Measurements from ENCODE around the gene TPBGL.

The TPBGL gene

DNA sequence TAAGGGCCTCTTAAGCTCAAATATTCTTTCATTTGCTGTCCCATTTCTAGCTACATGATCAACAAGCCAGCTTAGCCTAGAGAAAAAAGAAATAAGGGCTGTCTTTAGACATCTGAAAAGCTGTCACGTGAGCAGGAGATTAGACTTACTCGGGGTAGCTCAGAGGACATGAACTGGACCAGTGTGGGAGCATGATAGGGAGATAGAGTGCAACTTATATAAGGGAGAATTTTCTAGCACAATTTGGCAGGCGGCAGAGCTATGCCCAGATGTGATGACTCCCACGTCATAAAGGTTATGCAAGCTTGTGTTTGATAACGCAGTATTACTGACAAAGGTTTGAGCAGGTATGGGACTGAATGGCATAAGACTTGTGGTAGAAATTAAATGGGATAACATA is 28.2 kb upstream of the TPBGL start:
- DNase-seq (ENCODE audit: low read depth): no peak

DNA sequence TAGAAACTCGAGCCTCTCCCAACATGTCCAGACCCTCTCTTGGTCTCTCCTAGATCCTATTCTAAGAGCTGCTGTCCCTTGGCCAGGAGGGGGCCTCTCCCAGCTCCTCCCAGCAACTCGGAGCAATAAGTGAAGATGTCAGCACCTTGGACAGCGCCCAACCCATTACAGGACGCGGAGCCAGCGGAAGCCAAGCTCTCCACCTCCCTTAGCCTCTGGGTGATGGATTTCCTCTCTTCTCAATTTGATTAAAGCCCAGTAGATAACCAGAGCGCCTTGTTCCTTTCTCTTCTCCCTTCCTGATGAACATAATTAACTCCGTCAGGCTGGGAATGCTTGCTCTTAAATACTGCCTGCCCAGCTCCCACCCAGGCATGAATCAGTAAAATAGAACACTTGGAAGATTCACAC is 26.2 kb upstream of the TPBGL start:
- DNase-seq (ENCODE audit: low read depth): peak; percentile 41

DNA sequence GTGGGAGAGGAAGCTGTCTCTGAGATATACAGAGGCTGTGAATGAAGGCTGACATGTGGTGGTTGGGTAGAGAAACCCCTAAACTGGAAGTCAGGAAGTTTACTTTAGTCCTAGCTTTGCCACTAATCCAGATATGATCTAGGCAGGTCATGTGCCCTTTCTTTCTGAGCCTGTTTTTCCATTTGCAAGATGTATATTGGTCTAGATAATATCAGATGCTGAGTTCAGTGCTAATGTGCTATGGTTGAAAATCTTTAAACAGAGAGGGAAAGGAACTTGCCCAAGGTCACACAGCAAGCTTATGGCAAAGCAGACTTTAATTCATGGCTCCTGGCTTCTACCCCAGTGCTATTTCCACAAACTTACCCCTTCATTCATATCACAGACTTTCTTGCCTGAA is 25.7 kb upstream of the TPBGL start:
- DNase-seq (ENCODE audit: low read depth): no peak

DNA sequence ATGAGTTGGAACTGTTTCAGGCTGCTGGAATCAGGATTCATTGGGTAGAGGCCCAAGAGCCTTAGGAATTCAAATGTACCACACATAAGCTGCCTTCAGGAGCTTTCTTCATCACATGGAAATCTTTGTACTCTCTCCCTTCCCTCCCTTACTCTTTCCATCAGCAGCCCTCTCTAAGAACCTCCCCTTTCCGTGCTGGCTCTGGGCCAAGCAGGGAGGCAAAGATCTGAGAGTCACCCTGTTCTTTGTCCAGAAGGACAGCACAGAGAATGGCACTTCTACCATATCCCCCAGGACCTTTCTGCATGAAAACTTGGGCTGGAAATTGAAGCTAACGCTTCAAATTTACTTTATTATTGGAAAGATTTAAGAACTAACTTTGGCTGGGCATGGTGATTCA is 20.7 kb upstream of the TPBGL start:
- no peak for DNase-seq (ENCODE audit: low read depth)

DNA sequence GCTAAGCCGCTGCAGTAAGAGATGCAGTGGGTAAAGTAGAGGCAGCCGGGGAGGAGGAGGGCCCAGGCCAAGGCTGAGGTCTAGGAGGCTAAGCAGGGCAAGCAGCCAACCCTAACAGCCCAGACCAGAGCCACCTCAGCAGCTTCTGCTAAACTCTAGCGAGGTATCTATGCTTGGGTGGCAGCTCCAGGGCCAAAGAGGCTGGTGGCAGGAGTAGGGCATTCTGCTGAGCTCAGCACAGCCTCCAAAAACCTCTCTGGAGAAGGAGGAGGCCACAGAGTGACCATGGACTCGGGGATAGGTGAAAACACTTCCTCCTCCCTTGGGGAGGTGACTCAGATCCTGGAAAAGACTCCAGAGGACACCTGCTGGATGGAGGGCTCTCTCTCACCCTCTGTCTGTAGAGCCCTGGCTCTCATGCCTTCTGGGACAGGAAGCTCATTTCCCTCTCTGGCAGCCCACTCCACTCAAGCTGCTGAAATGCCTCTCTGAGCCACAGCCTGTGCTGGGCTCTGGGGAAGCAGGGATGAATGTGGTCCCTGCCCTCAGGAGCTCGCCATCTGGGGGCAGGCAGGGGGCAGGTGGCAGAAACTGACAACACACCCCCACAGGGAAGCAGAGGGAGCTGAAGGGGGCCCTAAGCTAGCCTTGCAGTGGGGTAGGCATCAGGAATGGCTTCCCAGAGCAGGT is 16.5 kb upstream of the TPBGL start:
- DNase-seq (ENCODE audit: low read depth): no peak

DNA sequence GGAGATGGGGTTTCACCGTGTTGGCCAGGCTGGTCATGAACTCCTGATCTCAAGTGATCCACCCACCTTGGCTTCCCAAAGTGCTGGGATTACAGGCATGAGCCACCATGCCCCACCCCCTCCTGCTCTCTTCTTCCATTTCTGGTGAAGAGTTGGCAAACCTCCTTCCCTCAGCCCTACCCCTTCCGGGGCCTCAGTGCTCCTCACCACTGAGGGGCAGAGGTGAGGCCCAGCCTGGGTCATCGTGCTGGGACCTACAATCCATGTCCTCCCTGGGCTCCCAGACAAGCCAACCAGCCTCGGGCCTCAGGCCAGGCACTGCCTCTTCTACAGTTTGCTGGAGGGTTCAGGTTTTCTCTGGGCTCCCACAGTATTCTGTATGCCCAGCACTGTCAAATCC is 14.8 kb upstream of the TPBGL start:
- no peak for DNase-seq (ENCODE audit: low read depth)

DNA sequence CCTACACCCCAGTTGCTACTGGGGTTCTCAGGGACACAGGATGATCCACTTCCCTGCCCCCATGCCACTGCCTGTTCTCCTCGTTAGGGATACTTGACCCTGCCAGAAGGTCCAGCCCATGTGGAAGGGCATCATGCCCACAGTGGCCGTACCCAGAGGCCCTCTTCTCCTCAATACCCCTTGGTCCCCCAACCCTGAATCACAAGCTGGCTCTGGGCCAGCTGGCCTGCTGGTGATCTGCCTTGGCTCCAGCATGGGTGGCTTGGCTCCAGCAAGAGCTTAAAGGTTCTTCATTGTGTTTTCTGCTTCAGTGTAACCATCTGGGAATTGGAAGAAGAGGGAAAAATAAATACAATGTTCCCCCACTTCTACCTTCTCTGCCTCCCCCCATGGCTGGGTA is 11.1 kb upstream of the TPBGL start:
- no peak for DNase-seq (ENCODE audit: low read depth)

DNA sequence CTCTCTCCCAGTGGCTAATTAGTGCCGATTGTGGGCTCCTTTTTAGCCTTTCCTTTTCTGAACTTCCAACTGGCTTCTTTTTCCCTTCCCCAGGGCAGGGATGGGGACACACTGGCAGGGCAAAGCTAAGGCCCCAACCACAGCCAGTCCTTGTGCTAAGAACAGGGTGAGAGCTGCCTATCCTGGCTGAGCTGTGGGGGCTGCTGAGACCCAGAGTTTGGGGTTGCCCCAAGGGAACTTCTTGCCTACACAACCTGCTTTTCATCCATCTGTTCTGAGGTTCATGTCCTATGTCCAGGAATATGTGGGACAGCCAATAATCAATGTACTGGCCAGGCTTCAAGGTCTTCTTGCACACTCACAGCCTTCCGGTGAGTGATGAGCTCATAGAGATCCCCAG is 10.0 kb upstream of the TPBGL start:
- no peak for DNase-seq (ENCODE audit: low read depth)

DNA sequence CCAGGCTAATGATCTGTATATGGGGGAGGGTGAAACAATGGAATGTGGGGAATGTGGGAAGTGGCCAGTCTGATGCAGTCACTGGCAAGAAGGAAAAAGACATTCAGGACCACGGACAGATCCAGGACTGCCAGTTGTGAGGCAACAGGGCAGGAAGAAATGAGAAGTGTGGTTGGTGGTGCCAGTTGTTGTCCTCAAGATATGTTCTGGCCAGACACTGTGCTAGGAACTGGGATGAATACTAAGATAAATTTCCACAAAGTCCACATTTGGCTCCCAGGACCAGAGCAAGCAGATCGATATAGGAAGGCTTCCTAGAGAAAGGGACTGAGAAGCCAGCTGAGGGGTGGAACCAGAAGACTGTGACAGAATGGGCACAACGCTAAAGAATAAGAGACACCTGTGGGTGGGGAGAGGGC is 6.8 kb upstream of the TPBGL start:
- peak; percentile 12 for DNase-seq (ENCODE audit: low read depth)

DNA sequence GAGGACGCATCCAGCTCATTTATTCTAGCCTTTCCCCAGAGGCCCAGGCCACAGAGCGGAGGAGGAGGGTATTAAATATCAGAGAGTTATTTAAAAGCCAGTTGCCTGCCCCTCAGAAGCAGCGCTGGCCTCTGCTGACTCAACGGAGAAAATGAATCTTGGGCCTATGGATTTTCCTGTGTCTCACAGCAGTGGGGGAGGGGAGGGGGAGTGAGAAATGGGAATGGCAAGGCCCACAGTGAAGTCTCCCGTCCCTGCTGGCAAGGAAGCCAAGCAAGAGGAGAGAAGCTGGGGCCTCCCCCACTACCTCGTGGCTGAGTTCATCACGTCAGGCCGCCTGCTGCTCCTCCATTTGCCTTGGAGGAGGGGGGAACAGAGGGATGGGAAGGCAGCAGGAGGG is 4.5 kb upstream of the TPBGL start:
- DNase-seq (ENCODE audit: low read depth): no peak

DNA sequence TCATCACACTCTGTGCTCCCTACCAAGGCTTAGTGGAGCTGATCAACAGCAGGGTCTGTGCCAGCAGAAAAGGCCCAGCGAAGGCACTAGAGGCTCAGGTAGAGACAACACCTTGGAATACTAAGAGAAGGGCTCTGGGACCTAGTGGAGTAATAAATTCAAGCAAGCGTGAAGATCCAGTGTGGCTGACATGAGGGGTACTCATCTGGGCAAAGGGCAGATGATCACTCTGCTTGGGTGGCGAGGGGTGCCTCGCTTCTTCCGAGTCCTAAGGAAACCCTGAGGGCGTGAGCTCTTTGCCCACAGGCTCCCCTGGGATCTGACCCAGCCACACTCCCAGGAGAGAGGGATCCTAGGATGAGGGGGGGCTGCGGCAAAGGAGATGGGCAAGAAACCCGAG is 3.5 kb upstream of the TPBGL start:
- no peak for DNase-seq (ENCODE audit: low read depth)

DNA sequence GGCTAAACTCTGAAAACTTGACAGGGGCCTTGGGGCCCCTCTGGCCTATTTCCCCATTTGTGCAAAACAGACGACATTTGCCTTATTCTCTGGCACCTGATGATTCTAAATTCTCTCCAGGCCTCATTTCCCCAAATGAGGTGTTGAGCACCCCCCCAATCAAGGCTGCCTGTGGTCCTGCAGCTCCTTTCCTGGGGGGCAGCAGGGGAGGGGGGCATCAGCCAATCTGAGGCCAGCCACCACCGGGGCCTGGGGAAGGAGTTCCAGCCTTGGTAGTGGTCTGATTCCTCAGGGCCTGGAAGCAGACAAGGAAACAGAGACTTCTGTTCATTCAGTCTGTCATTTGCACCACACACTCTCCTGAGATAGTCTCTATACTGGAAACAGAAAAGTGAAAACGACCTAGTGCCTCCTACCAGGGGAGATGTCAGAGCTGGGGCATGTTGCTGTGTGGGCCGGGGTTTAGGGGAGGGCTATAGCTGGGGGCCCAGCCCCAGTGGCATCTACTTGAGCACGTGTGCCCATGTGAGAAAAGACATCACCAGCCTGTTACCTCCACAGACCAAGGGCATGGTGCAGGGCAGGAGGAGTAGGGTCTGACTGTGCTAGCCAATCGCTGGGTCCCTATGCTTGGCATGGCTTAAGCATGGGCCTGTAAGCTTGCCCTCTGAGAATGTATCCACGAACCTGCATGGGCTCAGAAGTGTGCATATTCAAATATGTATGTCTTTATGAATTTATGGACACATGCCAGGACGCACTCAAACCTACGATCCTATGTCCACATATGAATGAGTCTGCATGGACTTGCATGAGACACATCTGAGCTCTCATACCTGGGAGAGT is 1.8 kb upstream of the TPBGL start:
- no peak for DNase-seq (ENCODE audit: low read depth)

DNA sequence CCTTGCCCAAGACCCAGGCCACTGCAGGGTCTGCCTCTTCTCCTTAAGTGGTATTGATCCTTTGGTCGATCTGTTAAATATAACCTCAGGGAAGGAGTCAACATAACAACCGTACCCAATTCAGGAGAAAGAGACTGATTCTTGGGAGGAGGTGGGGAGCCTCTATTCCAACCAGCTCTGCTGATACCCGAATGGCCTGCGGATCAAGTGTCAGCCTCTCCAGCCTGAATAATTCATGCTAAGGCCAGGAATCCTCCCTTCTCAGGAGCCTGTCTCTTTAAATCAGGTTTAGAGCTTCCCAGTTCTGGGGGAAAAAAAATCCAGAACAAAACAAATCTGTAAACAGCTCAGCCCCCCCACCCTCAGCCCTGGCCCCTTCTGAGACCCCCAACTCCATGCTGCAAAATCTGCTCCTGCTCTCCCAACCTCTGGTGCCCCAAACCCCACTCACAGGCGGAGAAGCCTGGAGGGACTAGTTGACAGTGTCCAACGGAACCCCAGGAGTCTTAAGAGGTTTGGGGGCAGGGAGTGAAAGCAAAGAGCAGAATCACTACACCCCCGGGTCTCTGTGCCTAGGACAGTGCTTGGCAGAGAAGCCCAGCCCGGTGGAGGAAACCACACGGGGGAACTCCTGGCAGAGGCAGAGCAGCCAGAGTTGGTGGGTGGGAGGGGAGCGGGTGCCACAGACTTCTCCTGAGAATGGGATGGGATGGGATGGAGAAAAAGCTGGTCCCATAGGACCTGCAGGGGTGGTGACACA is 863 bp upstream of the TPBGL start:
- DNase-seq (ENCODE audit: low read depth): no peak

DNA sequence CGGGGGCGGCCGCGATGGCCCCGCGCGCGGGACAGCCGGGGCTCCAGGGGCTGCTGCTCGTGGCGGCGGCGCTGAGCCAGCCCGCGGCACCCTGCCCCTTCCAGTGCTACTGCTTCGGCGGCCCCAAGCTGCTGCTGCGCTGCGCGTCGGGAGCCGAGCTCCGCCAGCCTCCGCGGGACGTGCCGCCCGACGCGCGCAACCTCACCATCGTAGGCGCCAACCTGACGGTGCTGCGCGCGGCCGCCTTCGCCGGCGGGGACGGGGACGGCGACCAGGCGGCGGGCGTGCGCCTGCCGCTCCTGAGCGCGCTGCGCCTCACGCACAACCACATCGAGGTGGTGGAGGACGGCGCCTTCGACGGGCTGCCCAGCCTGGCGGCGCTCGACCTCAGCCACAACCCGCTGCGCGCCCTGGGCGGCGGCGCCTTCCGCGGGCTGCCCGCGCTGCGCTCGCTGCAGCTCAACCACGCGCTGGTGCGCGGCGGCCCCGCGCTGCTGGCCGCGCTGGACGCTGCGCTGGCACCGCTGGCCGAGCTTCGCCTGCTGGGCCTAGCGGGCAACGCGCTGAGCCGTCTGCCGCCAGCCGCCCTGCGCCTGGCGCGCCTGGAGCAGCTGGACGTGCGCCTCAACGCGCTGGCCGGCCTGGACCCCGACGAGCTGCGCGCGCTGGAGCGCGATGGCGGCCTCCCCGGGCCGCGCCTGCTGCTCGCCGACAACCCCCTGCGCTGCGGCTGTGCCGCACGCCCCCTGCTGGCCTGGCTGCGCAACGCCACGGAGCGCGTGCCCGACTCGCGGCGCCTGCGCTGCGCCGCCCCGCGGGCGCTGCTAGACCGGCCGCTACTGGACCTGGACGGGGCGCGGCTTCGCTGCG is 697 bp downstream of the TPBGL start:
- peak; percentile 69 for DNase-seq (ENCODE audit: low read depth)

DNA sequence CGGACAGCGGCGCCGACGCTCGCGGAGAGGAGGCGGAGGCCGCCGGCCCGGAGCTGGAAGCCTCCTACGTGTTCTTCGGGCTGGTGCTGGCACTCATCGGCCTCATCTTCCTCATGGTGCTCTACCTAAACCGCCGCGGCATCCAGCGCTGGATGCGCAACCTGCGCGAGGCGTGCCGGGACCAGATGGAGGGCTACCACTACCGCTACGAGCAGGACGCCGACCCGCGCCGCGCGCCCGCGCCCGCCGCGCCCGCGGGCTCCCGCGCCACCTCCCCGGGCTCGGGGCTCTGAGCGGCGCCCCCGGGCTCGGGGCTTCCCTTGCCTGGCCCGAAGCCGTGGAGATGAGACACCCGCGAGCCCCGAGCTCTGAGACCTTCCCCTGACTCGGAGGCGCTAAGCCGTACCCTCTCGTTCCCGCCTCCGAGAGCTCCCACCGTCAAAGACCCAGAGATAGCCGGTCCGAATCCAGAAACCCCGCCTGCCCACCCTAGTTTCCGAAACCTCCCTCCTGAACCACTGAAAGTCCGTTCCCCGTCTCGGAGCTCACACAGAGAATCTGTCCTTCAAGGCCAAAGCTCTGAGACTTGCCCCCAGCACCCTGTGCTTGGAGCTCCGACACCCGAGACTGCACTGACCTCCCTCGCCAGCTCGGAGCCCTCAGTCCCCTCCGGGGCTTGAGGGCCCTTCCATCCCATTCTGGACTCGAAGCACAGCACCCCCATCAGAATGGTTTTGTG is 1.5 kb downstream of the TPBGL start:
- DNase-seq (ENCODE audit: low read depth): no peak

DNA sequence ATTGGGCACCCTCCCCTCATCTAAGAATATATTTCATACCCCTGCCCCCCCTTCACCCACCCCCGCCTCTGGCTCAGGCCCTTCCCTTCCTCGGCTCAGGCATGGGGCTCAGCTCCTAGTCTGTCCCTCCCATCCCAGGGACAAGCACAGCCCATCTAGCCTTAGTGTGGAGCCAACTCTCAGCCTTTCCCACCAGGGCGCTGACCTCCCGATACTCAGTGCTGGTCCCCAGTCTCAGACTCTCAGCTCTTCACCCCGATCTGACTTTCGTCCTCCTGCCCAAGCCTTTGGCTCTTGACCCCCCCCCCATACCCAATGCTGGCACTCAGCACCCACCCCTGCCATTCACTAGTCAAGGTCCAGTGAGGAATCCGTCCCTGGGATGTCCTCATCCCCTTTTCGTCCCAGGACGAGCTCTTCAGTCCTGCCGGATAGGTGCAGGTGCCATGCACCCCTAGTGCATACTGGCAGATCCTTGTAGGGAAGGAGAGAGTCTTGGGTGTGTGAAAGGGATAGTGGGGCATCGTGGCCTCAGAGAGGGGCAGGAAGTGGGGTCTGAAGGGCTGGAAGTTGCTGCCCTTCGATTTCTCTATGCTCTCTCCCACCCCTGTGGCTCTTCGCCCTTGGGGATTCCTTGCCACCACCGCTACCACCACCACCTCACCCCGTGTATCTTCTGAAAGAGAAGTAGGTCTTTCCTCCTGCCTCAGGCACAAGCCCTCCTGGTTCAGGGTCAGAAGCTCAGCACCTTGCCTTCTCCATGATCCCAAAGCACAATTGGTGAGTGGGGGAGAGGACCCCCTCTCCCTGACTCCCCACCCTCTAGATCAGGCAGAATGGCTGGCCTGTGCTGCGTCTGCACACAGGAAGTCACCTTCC is 2.4 kb downstream of the TPBGL start:
- DNase-seq (ENCODE audit: low read depth): no peak

DNA sequence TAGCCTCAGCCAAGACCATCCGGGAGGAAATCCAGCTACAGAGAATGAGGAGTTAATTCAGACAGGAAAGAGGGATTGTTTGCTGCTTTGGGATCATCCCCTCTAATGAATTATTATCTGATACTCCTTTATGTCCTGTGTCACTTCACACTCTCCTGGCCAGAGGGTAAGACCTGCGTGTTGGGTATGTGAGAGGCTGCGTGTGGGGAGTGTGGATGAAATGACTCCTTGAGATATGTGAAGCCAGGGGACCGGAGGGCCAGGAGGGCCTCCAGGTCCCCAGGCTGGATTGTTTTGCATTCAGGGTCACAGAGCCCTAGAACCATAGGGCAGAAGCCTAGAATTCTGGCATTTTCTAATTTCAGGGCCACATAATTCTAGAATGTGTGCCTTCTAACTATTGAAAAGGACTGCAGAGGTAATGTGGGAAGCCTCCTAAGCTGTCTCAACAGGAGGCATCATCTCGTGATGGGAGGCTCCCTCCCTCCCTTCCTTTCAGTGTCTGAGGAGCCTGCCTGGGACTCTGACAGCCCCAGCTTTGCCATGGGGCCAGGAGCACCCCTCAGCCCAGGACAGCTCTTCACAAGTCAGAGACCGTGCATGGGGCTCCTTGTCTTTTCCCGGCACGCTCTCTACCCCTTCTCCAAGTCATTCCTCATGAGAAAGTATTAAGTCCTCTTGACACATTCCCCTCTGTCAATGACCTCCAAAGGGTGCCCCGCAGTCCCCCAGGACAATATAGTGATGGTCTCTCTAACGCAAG is 3.7 kb downstream of the TPBGL start:
- DNase-seq (ENCODE audit: low read depth): no peak

DNA sequence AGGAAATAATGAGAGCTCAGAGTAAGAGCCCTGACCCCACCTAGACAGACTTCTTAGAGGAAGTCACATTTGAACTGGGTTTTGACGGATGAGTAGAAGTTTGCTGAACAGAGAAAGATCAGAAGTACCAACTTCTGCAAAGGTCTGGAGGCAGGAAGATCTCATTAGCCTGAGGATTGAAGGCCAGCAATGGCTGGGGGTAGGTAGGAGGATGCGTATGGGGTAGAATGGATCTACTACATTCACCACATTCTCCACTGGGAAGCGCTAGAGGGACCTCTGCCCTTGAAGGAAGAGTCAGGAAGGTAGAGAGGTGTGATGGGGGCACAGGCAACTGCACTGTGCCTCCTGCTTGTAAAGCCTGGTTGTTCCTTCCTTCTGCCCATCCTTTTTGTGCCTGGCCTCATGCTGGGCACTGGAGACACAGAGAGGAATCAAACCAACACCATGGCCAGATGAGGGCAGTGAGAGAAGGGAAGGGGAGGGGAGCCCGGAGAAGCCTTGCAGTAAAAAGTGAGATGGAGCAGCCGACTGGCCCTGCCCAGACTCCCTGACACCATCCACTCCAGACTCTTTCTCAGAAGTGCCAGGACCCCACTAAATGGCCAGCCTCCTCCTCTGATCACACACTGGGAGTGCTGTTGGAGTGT is 4.9 kb downstream of the TPBGL start:
- DNase-seq (ENCODE audit: low read depth): no peak
